OCI-LY1 (cell line): ENCODE results near the gene ANP32E.

Experiments
- EZH2 ChIP-seq: fragments of 200-600 bp; sonication (generic), shearing (Covaris generic); IDR thresholded peaks from 2 replicates; pipeline ENCODE4 v1.8.0; 2017; ENCODE audit warnings: borderline replicate concordance, mixed run types, mild to moderate bottlenecking, antibody characterized with exemption, low read length, moderate library complexity, mixed read lengths
- TF ChIP-seq, protein P1 (sequence below): fragments of 200-600 bp; sonication (generic), shearing (Covaris generic); IDR thresholded peaks from 2 replicates; pipeline ENCODE4 v1.5.1; 2017; ENCODE audit warnings: mild to moderate bottlenecking, antibody characterized with exemption, low read length, moderate library complexity, mixed read lengths

DNA sequence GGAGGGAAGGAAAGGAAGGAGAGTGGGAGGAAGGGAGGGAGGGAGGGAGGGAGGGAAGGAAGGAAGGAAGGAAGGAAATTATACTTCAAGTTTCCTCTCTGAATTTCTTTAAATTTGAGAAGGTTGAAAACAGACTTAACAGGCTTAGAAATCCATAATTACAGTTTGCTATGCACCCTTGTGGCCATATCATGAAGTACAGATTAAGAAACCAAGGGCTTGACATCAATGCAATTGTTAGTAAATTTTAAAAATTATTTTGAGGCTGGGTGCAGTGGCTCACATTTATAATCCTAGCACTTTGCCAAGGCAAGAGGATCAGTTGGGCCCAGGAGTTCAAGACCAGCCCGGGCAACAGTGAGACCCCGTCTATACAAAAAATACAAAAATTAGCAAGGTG lies 14.4 kb downstream of the ANP32E start:
- TF ChIP-seq, protein P1, sequence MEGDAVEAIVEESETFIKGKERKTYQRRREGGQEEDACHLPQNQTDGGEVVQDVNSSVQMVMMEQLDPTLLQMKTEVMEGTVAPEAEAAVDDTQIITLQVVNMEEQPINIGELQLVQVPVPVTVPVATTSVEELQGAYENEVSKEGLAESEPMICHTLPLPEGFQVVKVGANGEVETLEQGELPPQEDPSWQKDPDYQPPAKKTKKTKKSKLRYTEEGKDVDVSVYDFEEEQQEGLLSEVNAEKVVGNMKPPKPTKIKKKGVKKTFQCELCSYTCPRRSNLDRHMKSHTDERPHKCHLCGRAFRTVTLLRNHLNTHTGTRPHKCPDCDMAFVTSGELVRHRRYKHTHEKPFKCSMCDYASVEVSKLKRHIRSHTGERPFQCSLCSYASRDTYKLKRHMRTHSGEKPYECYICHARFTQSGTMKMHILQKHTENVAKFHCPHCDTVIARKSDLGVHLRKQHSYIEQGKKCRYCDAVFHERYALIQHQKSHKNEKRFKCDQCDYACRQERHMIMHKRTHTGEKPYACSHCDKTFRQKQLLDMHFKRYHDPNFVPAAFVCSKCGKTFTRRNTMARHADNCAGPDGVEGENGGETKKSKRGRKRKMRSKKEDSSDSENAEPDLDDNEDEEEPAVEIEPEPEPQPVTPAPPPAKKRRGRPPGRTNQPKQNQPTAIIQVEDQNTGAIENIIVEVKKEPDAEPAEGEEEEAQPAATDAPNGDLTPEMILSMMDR = peak; percentile 42; the same call in 1 of the 2 replicates
- no peak for TF ChIP-seq EZH2
